PC-9 (cell line): ENCODE results near the gene CRYL1. TPM values are rescaled to one million over a fixed set of nuclear protein-coding genes. Genes with fewer than 3 reads are reported as not detected.

ENCODE experiments used
- BruUV-seq: library from RNA; stranded (reverse); fragments of 400-500 nt; replicated peaks from 2 replicates; lab custom pipeline; 2021; lab: Mats Ljungman, UMichigan
- CTCF ChIA-PET: fragments of 300-600 bp; sonication (Branson Sonifier 250); formaldehyde crosslinking; loops from one replicate; lab custom pipeline; 2022; ENCODE audit warnings: antibody characterized with exemption; lab: Charles Lee
- POLR2A ChIA-PET: fragments of 300-600 bp; sonication (Branson Sonifier 250); formaldehyde crosslinking; loops from one replicate; lab custom pipeline; 2022; ENCODE audit warnings: antibody characterized with exemption; ENCODE audit not compliant: unreplicated experiment; lab: Charles Lee
- DNase-seq, 2 experiments: peaks; one replicate each; pipeline versions ENCODE4 v3.0.0 to v3.0.0-alpha.2; 2015 to 2022; ENCODE audit warnings: mixed read lengths in 1 of 2
- H2AFZ ChIP-seq: fragments of 200-600 bp; sonication (generic); 2 replicates; pipeline ENCODE4 v1.8.1; 2017; ENCODE audit warnings: antibody characterized with exemption
- H3F3A ChIP-seq: fragments of 200-600 bp; sonication (generic); 2 replicates; pipeline ENCODE4 v1.8.1; 2017; ENCODE audit warnings: antibody characterized with exemption, mild to moderate bottlenecking, low read depth; ENCODE audit not compliant: insufficient read depth
- H3K27ac ChIP-seq: fragments of 200-600 bp; sonication (generic); 2 replicates; pipeline ENCODE4 v1.6.1; 2016; ENCODE audit warnings: mixed run types
- H3K27me3 ChIP-seq: fragments of 200-600 bp; sonication (generic); 2 replicates; pipeline ENCODE4 v1.6.1; 2016; ENCODE audit warnings: low read depth, mixed run types; ENCODE audit not compliant: insufficient read depth
- H3K36me3 ChIP-seq: fragments of 200-600 bp; sonication (generic); 2 replicates; pipeline ENCODE4 v1.6.1; 2016; ENCODE audit warnings: low read depth, mixed run types
- H3K4me1 ChIP-seq: fragments of 200-600 bp; sonication (generic); replicated peaks from 2 replicates; pipeline ENCODE4 v1.6.1; 2016; ENCODE audit warnings: mixed run types; ENCODE audit not compliant: insufficient read depth
- H3K4me2 ChIP-seq: fragments of 200-600 bp; sonication (generic); 2 replicates; pipeline ENCODE4 v1.6.1; 2017; ENCODE audit warnings: mixed run types
- H3K4me3 ChIP-seq: fragments of 200-600 bp; sonication (generic); 2 replicates; pipeline ENCODE4 v1.6.1; 2016; ENCODE audit warnings: mixed run types
- H3K79me2 ChIP-seq: fragments of 200-600 bp; sonication (generic); 2 replicates; pipeline ENCODE4 v1.6.1; 2017; ENCODE audit warnings: low read depth, mixed run types
- H3K9me2 ChIP-seq: fragments of 200-600 bp; sonication (generic); 2 replicates; pipeline ENCODE4 v1.8.1; 2017; ENCODE audit warnings: mild to moderate bottlenecking; ENCODE audit not compliant: insufficient read depth
- H3K9me3 ChIP-seq: fragments of 200-600 bp; sonication (generic); 2 replicates; pipeline ENCODE4 v1.8.1; 2016; ENCODE audit warnings: low read depth; ENCODE audit not compliant: insufficient read depth
- H4K20me1 ChIP-seq: fragments of 200-600 bp; sonication (generic); 2 replicates; pipeline ENCODE4 v1.8.1; 2017; ENCODE audit not compliant: insufficient read depth
- EZH2 ChIP-seq: fragments of 200-600 bp; sonication (generic); IDR thresholded peaks from 2 replicates; pipeline ENCODE4 v1.8.0; 2017; ENCODE audit warnings: antibody characterized with exemption, low read depth
- intact Hi-C: fragments of 100-400 bp; cut with micrococcal nuclease; formaldehyde crosslinking; loops from one replicate; pipeline ENCODE4 v1.10.0; 2022; ENCODE audit not compliant: unreplicated experiment
- total RNA-seq: library from RNA; stranded (reverse); gene quantifications from 2 replicates; pipeline ENCODE4 v1.2.3, GENCODE V29; 2021
- TF ChIP-seq, protein P1 (sequence below): fragments of 200-600 bp; sonication (generic); conservative IDR thresholded peaks from 2 replicates; pipeline ENCODE4 v1.6.1; 2017; ENCODE audit warnings: mixed run types, antibody characterized with exemption, mild to moderate bottlenecking, moderate library complexity

The CRYL1 gene
- total RNA-seq, 1 experiment from 2014 or later = 8.7 TPM

DNA sequence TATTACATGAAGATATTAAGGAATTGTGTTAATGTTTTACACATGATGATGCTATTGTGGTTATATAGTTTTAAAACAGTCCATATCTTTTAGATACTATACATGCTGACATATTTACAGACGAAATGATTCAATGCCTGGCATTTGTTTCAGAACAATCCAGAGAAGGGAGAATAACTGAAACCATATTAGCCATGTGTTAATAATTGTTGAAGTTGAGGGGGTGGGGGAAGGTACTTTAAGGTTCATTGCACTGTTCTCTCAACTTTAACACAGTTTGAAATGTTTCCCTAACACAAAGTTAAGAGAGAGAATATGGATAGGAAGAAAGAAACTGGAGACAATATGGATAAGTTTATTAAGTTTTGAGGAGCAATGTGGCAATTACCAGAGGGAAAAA, 5.8 kb downstream of the CRYL1 start:
- H3K9me2 ChIP-seq = no peaks in the 10 kb centered on the region
- CTCF ChIA-PET = no interaction called here
- no peaks in the 10 kb centered on the region for H3K36me3 ChIP-seq
- POLR2A ChIA-PET = no interaction called here
- H4K20me1 ChIP-seq = no peaks in the 10 kb centered on the region
- no peaks in the 10 kb centered on the region for H3K79me2 ChIP-seq
- H2AFZ ChIP-seq = no peak overlapping the region
- no peaks in the 10 kb centered on the region for H3K9me3 ChIP-seq
- no peak for TF ChIP-seq EZH2
- TF ChIP-seq, protein P1, sequence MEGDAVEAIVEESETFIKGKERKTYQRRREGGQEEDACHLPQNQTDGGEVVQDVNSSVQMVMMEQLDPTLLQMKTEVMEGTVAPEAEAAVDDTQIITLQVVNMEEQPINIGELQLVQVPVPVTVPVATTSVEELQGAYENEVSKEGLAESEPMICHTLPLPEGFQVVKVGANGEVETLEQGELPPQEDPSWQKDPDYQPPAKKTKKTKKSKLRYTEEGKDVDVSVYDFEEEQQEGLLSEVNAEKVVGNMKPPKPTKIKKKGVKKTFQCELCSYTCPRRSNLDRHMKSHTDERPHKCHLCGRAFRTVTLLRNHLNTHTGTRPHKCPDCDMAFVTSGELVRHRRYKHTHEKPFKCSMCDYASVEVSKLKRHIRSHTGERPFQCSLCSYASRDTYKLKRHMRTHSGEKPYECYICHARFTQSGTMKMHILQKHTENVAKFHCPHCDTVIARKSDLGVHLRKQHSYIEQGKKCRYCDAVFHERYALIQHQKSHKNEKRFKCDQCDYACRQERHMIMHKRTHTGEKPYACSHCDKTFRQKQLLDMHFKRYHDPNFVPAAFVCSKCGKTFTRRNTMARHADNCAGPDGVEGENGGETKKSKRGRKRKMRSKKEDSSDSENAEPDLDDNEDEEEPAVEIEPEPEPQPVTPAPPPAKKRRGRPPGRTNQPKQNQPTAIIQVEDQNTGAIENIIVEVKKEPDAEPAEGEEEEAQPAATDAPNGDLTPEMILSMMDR = no peak
- no peak for DNase-seq
- intact Hi-C loops = no loop called here
- no peaks in the 10 kb centered on the region for H3K4me1 ChIP-seq
- no TSS peak for BruUV-seq
- peaks cover 12% of the 10 kb centered on the region; the same call in 1 of the 2 replicates for H3F3A ChIP-seq
- H3K27ac ChIP-seq = no peak overlapping the region
- no peak overlapping the region for H3K4me2 ChIP-seq
- H3K27me3 ChIP-seq = no peaks in the 10 kb centered on the region
- H3K4me3 ChIP-seq = no peak overlapping the region

DNA sequence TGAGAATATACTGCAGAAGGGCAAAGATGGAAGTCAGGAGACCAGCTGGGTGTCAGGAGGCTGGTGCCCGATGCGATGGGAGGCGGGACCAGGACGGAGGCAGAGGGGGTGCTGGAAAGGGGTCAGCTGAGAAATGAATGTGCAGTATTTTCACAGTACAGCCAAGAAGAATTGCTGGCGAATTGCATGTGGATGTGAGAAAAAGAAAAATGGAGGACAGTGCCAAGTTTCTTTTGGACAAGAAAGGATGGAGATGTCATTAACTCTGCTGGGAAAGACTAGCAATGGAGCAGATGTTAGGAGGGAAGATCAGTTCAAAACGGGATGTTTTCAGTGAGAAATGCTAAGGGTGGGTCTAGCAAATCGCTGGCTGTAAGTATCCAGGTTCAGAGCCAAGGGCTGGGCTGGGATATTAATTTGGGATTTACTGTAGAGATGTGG, 7.0 kb downstream of the CRYL1 start:
- no peaks in the 10 kb centered on the region for H3K9me2 ChIP-seq
- no peak overlapping the region for H3K4me2 ChIP-seq
- H3K79me2 ChIP-seq = no peaks in the 10 kb centered on the region
- no peak overlapping the region for H2AFZ ChIP-seq
- H3K27ac ChIP-seq = no peak overlapping the region
- peaks cover 7% of the 10 kb centered on the region; the same call in 1 of the 2 replicates for H3F3A ChIP-seq
- POLR2A ChIA-PET = no interaction called here
- BruUV-seq = no TSS peak
- no peak overlapping the region for H3K4me3 ChIP-seq
- no peaks in the 10 kb centered on the region for H3K4me1 ChIP-seq
- CTCF ChIA-PET = no interaction called here
- TF ChIP-seq, protein P1 = no peak
- TF ChIP-seq EZH2 = no peak
- no peaks in the 10 kb centered on the region for H3K36me3 ChIP-seq
- no peaks in the 10 kb centered on the region for H3K9me3 ChIP-seq
- no peaks in the 10 kb centered on the region for H4K20me1 ChIP-seq
- intact Hi-C loops = no loop called here
- no peaks in the 10 kb centered on the region for H3K27me3 ChIP-seq
- DNase-seq = no peak

DNA sequence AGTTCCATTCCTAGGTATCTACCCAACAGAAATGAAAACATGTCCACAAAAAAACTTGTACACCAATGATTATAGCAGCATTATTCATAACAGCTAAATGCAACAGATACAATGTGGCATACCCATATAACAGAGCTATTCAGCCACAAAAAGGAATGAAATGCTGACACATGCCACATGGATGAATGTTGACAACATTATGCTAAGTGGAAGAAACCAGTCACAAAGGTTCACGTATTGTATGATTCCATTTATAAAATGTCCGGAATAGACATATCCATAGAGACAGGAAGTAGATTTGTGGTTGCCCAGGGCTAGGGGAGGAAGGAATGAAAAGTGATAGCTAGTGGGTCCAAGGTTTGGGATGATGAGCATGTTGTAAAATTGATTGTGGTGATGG, 10.8 kb downstream of the CRYL1 start:
- Histone ChIP-seq H3K27ac (no peak overlapping the region), H3K27me3 (no peaks in the 10 kb centered on the region), H2AFZ (no peak overlapping the region), H3K9me3 (no peaks in the 10 kb centered on the region), H3K4me1 (no peaks in the 10 kb centered on the region), H4K20me1 (no peaks in the 10 kb centered on the region), H3K79me2 (no peaks in the 10 kb centered on the region), H3K4me3 (no peak overlapping the region), H3F3A (no peaks in the 10 kb centered on the region), H3K4me2 (no peak overlapping the region), H3K36me3 (no peaks in the 10 kb centered on the region), H3K9me2 (no peaks in the 10 kb centered on the region)
- BruUV-seq = no TSS peak
- POLR2A ChIA-PET = no interaction called here
- no peak for DNase-seq
- CTCF ChIA-PET = no interaction called here
- TF ChIP-seq, protein P1 = no peak
- no peak for TF ChIP-seq EZH2
- intact Hi-C loops = no loop called here
